Fibroblast of mammary gland (primary cell): ENCODE data around the gene CENPB.

ENCODE experiments used
- DNase-seq: peaks from one replicate; pipeline ENCODE4 v3.0.0-alpha.2; 2010; ENCODE audit warnings: low read depth
- H3K4me3 ChIP-seq: 2 replicates; pipeline ENCODE4 v1.5.1; 2011; ENCODE audit warnings: low read depth, mild to moderate bottlenecking, low read length, moderate library complexity; ENCODE audit not compliant: control insufficient read depth
- TF ChIP-seq, protein P1 (sequence below): conservative IDR thresholded peaks from 2 replicates; pipeline ENCODE4 v1.5.1; 2011; ENCODE audit warnings: low read depth, low read length, inconsistent platforms; ENCODE audit not compliant: control insufficient read depth, insufficient read depth

The CENPB gene

DNA sequence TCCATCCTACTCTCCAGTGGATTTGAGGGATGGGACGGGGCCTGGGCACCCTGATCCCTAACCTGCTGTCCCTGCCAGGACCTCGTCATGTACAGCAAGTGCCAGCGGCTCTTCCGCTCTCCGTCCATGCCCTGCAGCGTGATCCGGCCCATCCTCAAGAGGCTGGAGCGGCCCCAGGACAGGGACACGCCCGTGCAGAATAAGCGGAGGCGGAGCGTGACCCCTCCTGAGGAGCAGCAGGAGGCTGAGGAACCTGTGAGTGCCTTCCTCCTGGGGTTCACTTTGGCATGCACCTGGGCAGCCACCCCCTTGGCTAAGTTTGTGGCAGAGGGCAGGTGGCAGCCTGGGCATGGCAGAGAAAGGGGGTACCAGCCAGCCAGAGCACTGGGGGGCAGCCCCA, 15.3 kb upstream of the CENPB start:
- no peak for DNase-seq
- TF ChIP-seq, protein P1, sequence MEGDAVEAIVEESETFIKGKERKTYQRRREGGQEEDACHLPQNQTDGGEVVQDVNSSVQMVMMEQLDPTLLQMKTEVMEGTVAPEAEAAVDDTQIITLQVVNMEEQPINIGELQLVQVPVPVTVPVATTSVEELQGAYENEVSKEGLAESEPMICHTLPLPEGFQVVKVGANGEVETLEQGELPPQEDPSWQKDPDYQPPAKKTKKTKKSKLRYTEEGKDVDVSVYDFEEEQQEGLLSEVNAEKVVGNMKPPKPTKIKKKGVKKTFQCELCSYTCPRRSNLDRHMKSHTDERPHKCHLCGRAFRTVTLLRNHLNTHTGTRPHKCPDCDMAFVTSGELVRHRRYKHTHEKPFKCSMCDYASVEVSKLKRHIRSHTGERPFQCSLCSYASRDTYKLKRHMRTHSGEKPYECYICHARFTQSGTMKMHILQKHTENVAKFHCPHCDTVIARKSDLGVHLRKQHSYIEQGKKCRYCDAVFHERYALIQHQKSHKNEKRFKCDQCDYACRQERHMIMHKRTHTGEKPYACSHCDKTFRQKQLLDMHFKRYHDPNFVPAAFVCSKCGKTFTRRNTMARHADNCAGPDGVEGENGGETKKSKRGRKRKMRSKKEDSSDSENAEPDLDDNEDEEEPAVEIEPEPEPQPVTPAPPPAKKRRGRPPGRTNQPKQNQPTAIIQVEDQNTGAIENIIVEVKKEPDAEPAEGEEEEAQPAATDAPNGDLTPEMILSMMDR, result no peak
- no peak overlapping the region for H3K4me3 ChIP-seq

DNA sequence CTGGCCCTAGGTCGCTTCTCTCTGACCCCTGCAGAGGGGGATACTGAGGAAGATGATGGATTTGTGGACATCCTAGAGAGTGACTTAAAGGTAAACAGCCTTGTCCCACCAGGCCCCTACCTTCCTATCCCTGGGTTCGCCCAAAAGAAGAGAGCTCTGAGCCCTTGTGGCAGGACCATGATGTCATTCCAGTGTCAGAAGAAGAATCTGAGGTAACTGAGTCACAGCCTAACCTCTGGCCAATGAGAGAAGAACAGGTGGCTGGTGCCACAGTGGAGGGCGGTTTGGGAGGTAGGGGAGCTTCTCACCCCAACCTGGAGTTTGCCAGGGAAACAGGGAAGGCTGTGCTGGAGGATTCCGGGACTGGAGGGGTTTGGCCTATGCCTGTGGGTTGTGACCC, 14.8 kb upstream of the CENPB start:
- TF ChIP-seq, protein P1, result no peak
- no peak overlapping the region for H3K4me3 ChIP-seq
- no peak for DNase-seq

DNA sequence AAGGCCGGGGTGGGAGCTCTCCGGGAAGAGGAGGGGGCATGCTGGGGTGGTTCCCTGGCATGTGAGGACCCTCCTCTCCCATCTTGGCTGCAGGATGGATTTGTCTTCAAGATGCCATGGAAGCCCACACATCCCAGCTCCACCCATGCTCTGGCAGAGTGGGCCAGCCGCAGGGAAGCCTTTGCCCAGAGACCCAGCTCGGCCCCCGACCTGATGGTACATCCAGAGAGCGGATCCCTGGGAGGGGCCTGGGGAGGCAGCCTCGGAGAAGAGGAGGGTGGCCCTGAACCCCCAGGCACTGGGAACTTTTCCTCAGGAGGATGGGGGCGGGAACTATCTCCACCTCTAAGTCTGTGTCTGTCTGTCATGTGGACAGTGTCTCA, 14.3 kb upstream of the CENPB start:
- H3K4me3 ChIP-seq, result no peak overlapping the region
- TF ChIP-seq, protein P1, result no peak
- no peak for DNase-seq

DNA sequence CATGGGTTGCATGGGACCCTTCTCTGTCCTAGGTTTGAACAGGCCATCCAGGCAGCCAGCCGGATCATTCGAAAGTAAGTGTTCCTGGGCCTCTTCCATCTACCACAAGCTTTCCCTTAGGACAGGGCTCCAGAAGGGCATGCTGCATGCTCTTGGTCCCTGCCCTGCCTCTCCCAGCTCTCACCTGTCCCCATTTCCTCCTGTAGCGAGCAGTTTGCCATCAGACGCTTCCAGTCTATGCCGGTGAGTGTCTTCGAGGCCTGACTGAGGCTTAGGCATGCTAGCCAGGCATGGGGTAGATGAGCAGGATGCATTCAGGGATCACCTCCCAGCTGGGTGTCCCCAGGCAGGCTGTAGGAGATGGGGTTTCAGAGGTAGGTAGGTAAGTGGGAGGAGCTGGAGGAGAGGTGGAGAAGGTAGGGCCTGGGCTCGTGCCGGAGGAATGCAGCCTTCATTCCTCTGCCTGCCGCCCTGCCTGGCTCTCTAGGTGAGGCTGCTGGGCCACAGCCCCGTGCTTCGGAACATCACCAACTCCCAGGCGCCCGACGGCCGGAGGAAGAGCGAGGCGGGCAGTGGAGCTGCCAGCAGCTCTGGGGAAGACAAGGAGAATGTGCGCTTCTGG, 13.8 kb upstream of the CENPB start:
- TF ChIP-seq, protein P1, result no peak
- DNase-seq, result no peak
- H3K4me3 ChIP-seq, result no peak overlapping the region

DNA sequence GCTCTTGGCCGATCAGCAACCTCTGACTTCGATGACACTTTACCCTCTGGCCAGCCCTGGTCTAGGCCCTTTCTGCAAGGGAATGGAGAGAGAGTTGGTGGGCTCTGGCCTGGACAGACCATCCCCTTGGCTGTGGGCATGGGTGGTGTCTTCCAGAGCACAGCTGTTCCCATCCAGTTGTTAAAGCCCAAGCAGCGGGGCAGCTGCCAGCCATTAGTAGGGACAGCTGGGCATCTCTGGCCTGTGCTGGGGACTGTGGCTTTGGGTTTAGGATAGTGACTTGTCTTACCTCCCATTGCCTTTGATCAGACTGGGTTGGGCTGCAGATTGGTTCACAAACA, 12.3 kb upstream of the CENPB start:
- TF ChIP-seq, protein P1, result no peak
- DNase-seq, result no peak
- H3K4me3 ChIP-seq, result peak overlapping the region; percentile 74

DNA sequence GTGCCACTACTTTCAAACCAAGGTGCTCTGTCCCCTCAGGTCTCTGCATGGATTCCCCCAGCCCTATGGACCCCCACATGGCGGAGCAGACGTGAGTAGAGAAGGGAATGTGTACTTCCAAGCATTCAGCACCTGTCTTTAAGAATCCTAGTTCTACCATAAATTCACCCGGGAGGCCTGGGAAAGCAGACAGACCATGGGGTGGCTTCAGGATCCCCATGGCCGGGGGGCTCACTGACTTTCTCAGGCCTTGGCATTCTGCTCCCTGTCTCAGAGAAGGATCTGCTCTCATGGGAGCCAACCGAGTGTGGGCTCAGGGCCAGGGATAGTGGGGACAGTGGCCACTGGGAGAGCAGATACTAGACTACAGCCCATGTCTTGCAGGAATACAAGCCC, 11.8 kb upstream of the CENPB start:
- DNase-seq, result no peak
- TF ChIP-seq, protein P1, result no peak
- H3K4me3 ChIP-seq, result peak overlapping the region; percentile 74

DNA sequence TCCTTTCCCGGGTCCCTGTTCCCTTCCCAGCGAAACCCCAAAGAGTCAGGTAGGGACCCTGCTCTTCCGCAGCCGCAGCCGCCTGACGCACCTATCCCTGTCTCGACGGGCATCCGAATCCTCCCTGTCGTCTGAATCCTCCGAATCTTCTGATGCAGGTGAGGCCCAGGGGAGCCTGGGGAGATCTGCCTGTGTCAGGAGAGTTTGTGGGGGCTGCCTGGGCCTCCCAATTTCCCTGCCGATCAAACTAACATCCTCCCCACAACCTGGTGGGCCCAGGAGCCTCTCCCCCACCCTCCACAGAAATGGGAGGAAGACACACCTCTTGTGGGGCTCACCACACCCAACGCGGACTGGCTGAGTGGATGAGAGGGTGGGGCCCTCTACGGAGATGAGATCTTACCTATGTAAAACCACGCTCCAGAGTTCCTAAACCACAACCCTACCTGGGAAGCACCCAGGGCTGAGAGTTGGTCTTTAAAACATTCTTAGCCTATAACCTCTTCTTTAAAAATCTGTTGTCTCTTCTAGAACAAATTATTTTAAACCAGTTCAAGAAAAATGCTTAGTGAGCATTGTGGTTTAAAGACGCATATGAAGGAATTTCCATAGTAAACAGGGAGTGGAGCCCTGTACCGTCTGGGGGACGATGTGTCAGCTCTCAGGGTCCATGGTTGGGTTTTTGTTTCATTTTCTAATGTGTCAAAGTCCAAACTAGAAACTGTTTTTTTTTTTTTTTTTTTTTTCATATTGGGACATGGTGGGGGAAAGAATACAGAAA, 11.2 kb upstream of the CENPB start:
- DNase-seq, result no peak
- TF ChIP-seq, protein P1, result no peak
- H3K4me3 ChIP-seq, result peak overlapping the region; percentile 74
